Neural cell (in vitro differentiated cells): ENCODE results near the gene NDUFC1. TPM values are rescaled to one million over a fixed set of nuclear protein-coding genes. Genes with fewer than 3 reads are reported as not detected.

ENCODE experiments used
- H2AFZ ChIP-seq: fragments of 200-600, 300-800 bp; sonication (generic), shearing (Covaris generic); 2 replicates; pipeline ENCODE4 v1.6.0; 2014; ENCODE audit warnings: low read depth, mild to moderate bottlenecking, antibody characterized with exemption, low read length, moderate library complexity
- H3F3A ChIP-seq: fragments of 200-600 bp; shearing (Covaris generic); 2 replicates; pipeline ENCODE4 v1.6.1; 2016; ENCODE audit warnings: mild to moderate bottlenecking, moderate library complexity, mixed read lengths, antibody characterized with exemption, low read length; ENCODE audit not compliant: insufficient read depth, poor library complexity, severe bottlenecking
- H3K27ac ChIP-seq: fragments of 200-600, 300-800 bp; sonication (generic), shearing (Covaris generic); 2 replicates; pipeline ENCODE4 v1.5.1; 2014; ENCODE audit warnings: mild to moderate bottlenecking, low read length, moderate library complexity
- H3K27me3 ChIP-seq: fragments of 300-800, 200-600 bp; sonication (generic), shearing (Covaris generic); 2 replicates; pipeline ENCODE4 v1.6.0; 2014; ENCODE audit warnings: mild to moderate bottlenecking, low read depth, low read length, moderate library complexity; ENCODE audit not compliant: insufficient read depth
- H3K36me3 ChIP-seq: fragments of 300-800, 200-600 bp; sonication (generic), shearing (Covaris generic); 2 replicates; pipeline ENCODE4 v1.5.1; 2014; ENCODE audit warnings: mild to moderate bottlenecking, antibody characterized with exemption, low read length, moderate library complexity; ENCODE audit not compliant: insufficient read depth
- H3K4me2 ChIP-seq: fragments of 300-800, 200-600 bp; sonication (generic), shearing (Covaris generic); 2 replicates; pipeline ENCODE4 v1.6.0; 2014; ENCODE audit warnings: mild to moderate bottlenecking, low read length
- H3K4me3 ChIP-seq: fragments of 300-800, 200-600 bp; sonication (generic), shearing (Covaris generic); 2 replicates; pipeline ENCODE4 v1.5.1; 2014; ENCODE audit warnings: mild to moderate bottlenecking, low read length, moderate library complexity
- H3K79me2 ChIP-seq: fragments of 200-600 bp; shearing (Covaris generic); replicated peaks from 2 replicates; pipeline ENCODE4 v1.6.0; 2014; ENCODE audit warnings: mild to moderate bottlenecking, low read length, moderate library complexity; ENCODE audit not compliant: insufficient read depth
- H3K9ac ChIP-seq: fragments of 300-800, 200-600 bp; sonication (generic), shearing (Covaris generic); 2 replicates; pipeline ENCODE4 v1.6.1; 2016; ENCODE audit warnings: mild to moderate bottlenecking, low read length, mixed read lengths
- H3K9me2 ChIP-seq: fragments of 200-600 bp; shearing (Covaris generic); 2 replicates; pipeline ENCODE4 v1.6.1; 2016; ENCODE audit warnings: mild to moderate bottlenecking, low read length, mixed read lengths; ENCODE audit not compliant: insufficient read depth
- H3K9me3 ChIP-seq: fragments of 200-600, 300-800 bp; sonication (generic), shearing (Covaris generic); 2 replicates; pipeline ENCODE4 v1.6.1; 2016; ENCODE audit warnings: mild to moderate bottlenecking, mixed run types, low read length, moderate library complexity, mixed read lengths
- H4K20me1 ChIP-seq: fragments of 200-600 bp; shearing (Covaris generic); 2 replicates; pipeline ENCODE4 v1.6.1; 2016; ENCODE audit warnings: mild to moderate bottlenecking, mixed run types; ENCODE audit not compliant: insufficient read depth
- EP300 ChIP-seq: fragments of 450-650 bp; conservative IDR thresholded peaks from 2 replicates; pipeline ENCODE4 v1.6.1; 2014; ENCODE audit warnings: antibody characterized with exemption, mild to moderate bottlenecking, moderate library complexity; ENCODE audit not compliant: poor library complexity, severe bottlenecking
- EZH2 ChIP-seq: fragments of 200-600, 300-800 bp; shearing (Covaris generic), sonication (generic); IDR thresholded peaks from 2 replicates; pipeline ENCODE4 v1.6.1; 2014; ENCODE audit warnings: antibody characterized with exemption, low read length, borderline replicate concordance, mild to moderate bottlenecking; ENCODE audit not compliant: insufficient read depth, poor library complexity, severe bottlenecking
- MXI1 ChIP-seq: fragments of 450-650 bp; conservative IDR thresholded peaks from 2 replicates; pipeline ENCODE4 v1.6.1; 2014; ENCODE audit warnings: antibody characterized with exemption, mild to moderate bottlenecking; ENCODE audit not compliant: poor library complexity, severe bottlenecking
- POLR2AphosphoS5 ChIP-seq: IDR thresholded peaks from 2 replicates; pipeline ENCODE4 v1.6.1; 2012
- RAD21 ChIP-seq: fragments of 450-650 bp; conservative IDR thresholded peaks from 2 replicates; pipeline ENCODE4 v1.6.1; 2014; ENCODE audit warnings: antibody characterized with exemption, mild to moderate bottlenecking, moderate library complexity
- SMC3 ChIP-seq: fragments of 450-650 bp; conservative IDR thresholded peaks from 2 replicates; pipeline ENCODE4 v1.6.1; 2014; ENCODE audit warnings: antibody characterized with exemption, mild to moderate bottlenecking, moderate library complexity; ENCODE audit not compliant: poor library complexity
- TAF1 ChIP-seq: IDR thresholded peaks from 2 replicates; pipeline ENCODE4 v1.6.1; 2012; ENCODE audit warnings: low read depth
- polyA plus RNA-seq: library from polyadenylated mRNA; depleted of rRNA; stranded (reverse); fragments of >200 nt; gene quantifications from 2 replicates; pipeline ENCODE4 v1.2.3, GENCODE V29; 2014
- TF ChIP-seq, protein P1 (sequence below): fragments of 450-650 bp; IDR thresholded peaks from 2 replicates; pipeline ENCODE4 v1.5.1; 2014; ENCODE audit warnings: antibody characterized with exemption, mild to moderate bottlenecking, moderate library complexity; ENCODE audit not compliant: poor library complexity, severe bottlenecking
- TF ChIP-seq, protein P2 (sequence below): IDR thresholded peaks from 2 replicates; pipeline ENCODE4 v1.6.1; 2012; ENCODE audit warnings: borderline replicate concordance

NDUFC1 gene
- polyA plus RNA-seq, 1 donor from 2014 or later: 102 TPM

DNA sequence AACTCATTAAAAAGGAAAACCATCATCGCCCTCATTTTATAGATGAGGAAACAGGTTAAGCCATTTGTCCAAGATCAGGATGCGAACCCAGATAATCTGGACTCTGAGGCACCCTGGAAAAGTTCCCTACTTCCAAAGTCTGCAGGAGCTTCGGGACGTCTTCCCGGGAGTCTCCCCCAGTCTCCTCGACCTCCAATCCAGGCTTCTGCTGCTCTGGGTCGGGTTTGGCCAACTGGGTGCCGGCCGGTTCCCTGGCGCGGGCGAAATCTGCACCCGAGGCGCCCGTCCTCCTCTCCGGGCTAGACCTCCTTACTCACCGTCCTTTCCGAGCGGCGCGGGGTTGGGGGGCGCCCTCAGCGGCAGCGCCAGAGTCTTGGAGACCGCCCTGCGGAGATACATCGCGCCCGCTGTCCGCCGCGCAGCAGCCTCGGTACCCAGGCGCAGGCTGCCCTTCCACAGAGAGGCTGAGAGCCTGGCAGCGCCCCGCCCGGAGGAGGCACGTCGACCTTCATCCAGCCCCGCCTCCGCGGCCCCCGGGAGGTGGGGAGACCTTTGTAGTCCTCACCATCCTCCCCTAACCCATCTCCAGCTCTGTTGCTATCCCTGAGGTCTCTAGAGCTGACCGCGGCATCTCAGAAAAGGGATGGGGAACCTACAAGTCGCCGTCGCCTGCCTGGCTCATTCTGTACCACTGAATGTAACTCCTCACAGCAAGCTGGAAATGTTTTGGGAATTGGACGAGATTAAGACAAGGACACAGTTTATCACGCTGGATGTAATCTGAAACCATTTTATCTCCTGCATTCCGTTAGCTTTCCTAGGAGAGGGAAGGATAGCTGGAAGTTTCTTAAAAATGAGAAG, 22.3 kb downstream of the NDUFC1 start, which contains the start of gene MGARP:
TSS of gene MGARP (minus strand) at position 466 of the 861 bp plus-strand sequence. CDS start at position 399, 67 bp downstream.
- Histone ChIP-seq H4K20me1 (no peaks in the 10 kb centered on the region), H2AFZ (no peak within 1 kb of the TSS), H3K27me3 (peaks cover 41% of the 10 kb centered on the region), H3K4me2 (no peak within 1 kb of the TSS), H3K9me2 (no peaks in the 10 kb centered on the region), H3K79me2 (no peaks in the 10 kb centered on the region), H3K9me3 (no peaks in the 10 kb centered on the region), H3F3A (no peaks in the 10 kb centered on the region), H3K27ac (no peak within 1 kb of the TSS), H3K36me3 (no peaks in the 10 kb centered on the region), H3K9ac (no peak within 1 kb of the TSS), H3K4me3 (peak within 1 kb of the TSS; percentile 60)
- TF ChIP-seq MXI1: no peak
- TF ChIP-seq EZH2: peak; percentile 61
- no peak for TF ChIP-seq EP300
- TF ChIP-seq, protein P1, sequence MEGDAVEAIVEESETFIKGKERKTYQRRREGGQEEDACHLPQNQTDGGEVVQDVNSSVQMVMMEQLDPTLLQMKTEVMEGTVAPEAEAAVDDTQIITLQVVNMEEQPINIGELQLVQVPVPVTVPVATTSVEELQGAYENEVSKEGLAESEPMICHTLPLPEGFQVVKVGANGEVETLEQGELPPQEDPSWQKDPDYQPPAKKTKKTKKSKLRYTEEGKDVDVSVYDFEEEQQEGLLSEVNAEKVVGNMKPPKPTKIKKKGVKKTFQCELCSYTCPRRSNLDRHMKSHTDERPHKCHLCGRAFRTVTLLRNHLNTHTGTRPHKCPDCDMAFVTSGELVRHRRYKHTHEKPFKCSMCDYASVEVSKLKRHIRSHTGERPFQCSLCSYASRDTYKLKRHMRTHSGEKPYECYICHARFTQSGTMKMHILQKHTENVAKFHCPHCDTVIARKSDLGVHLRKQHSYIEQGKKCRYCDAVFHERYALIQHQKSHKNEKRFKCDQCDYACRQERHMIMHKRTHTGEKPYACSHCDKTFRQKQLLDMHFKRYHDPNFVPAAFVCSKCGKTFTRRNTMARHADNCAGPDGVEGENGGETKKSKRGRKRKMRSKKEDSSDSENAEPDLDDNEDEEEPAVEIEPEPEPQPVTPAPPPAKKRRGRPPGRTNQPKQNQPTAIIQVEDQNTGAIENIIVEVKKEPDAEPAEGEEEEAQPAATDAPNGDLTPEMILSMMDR: no peak
- TF ChIP-seq RAD21: no peak
- TF ChIP-seq, protein P2, sequence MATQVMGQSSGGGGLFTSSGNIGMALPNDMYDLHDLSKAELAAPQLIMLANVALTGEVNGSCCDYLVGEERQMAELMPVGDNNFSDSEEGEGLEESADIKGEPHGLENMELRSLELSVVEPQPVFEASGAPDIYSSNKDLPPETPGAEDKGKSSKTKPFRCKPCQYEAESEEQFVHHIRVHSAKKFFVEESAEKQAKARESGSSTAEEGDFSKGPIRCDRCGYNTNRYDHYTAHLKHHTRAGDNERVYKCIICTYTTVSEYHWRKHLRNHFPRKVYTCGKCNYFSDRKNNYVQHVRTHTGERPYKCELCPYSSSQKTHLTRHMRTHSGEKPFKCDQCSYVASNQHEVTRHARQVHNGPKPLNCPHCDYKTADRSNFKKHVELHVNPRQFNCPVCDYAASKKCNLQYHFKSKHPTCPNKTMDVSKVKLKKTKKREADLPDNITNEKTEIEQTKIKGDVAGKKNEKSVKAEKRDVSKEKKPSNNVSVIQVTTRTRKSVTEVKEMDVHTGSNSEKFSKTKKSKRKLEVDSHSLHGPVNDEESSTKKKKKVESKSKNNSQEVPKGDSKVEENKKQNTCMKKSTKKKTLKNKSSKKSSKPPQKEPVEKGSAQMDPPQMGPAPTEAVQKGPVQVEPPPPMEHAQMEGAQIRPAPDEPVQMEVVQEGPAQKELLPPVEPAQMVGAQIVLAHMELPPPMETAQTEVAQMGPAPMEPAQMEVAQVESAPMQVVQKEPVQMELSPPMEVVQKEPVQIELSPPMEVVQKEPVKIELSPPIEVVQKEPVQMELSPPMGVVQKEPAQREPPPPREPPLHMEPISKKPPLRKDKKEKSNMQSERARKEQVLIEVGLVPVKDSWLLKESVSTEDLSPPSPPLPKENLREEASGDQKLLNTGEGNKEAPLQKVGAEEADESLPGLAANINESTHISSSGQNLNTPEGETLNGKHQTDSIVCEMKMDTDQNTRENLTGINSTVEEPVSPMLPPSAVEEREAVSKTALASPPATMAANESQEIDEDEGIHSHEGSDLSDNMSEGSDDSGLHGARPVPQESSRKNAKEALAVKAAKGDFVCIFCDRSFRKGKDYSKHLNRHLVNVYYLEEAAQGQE: no peak
- no peak for TF ChIP-seq TAF1
- no peak for TF ChIP-seq SMC3

DNA sequence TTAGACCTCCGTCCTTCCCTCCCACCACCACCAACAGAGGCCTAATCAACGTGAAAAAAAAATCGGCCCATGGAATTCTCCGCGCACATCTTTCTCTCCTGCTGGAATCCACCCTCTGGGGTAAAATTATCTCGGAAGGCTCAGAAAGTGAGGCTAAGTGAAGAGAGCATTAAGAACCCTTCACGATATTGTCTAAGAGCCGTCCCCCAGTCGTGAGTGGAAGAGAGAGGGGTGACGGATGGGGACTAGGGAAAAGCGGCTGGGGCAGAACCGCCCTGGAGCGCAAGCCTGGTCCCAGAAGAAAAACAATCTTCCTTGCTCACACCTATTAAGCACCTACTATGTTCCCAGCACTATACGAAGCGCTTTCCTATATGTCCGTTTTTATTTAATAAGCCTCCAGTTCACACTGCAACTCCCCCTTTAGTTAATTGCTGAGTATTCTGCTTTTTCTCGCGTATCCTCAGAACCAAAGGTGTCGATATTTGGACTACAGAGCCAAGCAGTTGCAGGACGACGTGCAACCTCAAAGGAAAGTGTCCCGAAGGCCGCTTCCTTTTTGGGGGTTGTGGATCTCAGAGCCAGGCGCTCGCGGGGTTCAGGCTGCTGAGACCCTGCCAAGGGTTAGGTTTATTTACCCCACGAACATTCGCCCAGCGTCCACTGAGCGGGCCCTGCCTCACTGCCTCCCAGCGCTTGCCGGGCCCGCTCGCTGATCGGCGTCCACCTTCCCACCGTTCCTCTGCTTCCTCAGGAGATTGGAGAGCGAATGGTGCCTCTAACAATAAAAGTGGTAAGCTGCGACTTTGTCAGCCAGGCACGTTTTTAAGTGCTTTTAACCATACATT, 23.1 kb downstream of the NDUFC1 start:
- Histone ChIP-seq H3K9me3 (no peaks in the 10 kb centered on the region), H3K4me3 (peak overlapping the region; percentile 60), H3K9ac (no peak overlapping the region), H2AFZ (no peak overlapping the region), H3F3A (no peaks in the 10 kb centered on the region), H3K27ac (no peak overlapping the region), H3K36me3 (no peaks in the 10 kb centered on the region), H3K4me2 (no peak overlapping the region), H3K79me2 (no peaks in the 10 kb centered on the region), H3K9me2 (no peaks in the 10 kb centered on the region), H4K20me1 (no peaks in the 10 kb centered on the region), H3K27me3 (peaks cover 41% of the 10 kb centered on the region)
- TF ChIP-seq POLR2AphosphoS5 (no peak), EP300 (no peak), SMC3 (no peak), MXI1 (no peak)
- TF ChIP-seq, protein P2: no peak
